ENCODE data around the gene TERF2IP. TPM values are rescaled to one million over a fixed set of nuclear protein-coding genes. Genes with fewer than 3 reads are reported as not detected.

Gene TERF2IP
- total RNA-seq, 3 donors from 2014 or later (not counting 1 experiment from before 2014, with no cell fraction given), result 104 to 125 (median 116) TPM

- Histone ChIP-seq H3K27me3 (ENCODE audit: control insufficient read depth, insufficient read depth, low read length) (no peaks in the 10 kb centered on the region), H3K4me1 (ENCODE audit: control insufficient read depth, insufficient read depth, low read length) (peaks cover 40% of the 10 kb centered on the region), H3K9me3 (ENCODE audit: control insufficient read depth, insufficient read depth, low read length) (no peaks in the 10 kb centered on the region), H3K27ac (ENCODE audit: low read length) (peak overlapping the region; percentile 96), H3K36me3 (ENCODE audit: control insufficient read depth, insufficient read depth, low read length) (peaks cover 7% of the 10 kb centered on the region), H3K4me3 (ENCODE audit: low read length) (peak overlapping the region; percentile 61)
- intact Hi-C loops (cut with micrococcal nuclease), result loop anchor here (1.0 kb wide), 1 partner anchor 82 kb away; the partner anchor contains the start of gene GABARAPL2
- no peak for TF ChIP-seq CTCF (IDR thresholded peaks at IDR 0.05)
- ATAC-seq (peak; percentile 44 to 64 (median 48)), DNase-seq (peak; percentile 88 to 93)
- Mint-ChIP-seq H3K4me1 (peaks cover 66 to 67% of the 10 kb centered on the region in 2 donors), H3K4me3 (peak overlapping the region; percentile 100), H3K27me3 (ENCODE audit: low read depth in 2 of 2) (no peaks in the 10 kb centered on the region), H3K27ac (peak overlapping the region; percentile 99), H3K36me3 (peaks cover 7% of the 10 kb centered on the region), H3K9me3 (no peaks in the 10 kb centered on the region)
- under 1% methylated on average over 62 of the region's 62 CpGs for WGBS (ENCODE audit: insufficient coverage)
These were observed 898 bp downstream of the TERF2IP start for GRCh38 chr16:75648265-75649076.

GRCh38 chr16:75653922-75654321, 6.3 kb downstream of the TERF2IP start:
- Histone ChIP-seq H3K36me3 (ENCODE audit: control insufficient read depth, insufficient read depth, low read length) (peaks cover 45% of the 10 kb centered on the region), H3K4me1 (ENCODE audit: control insufficient read depth, insufficient read depth, low read length) (peaks cover 20% of the 10 kb centered on the region), H3K27ac (ENCODE audit: low read length) (no peak overlapping the region), H3K4me3 (ENCODE audit: low read length) (no peak overlapping the region), H3K9me3 (ENCODE audit: control insufficient read depth, insufficient read depth, low read length) (no peaks in the 10 kb centered on the region), H3K27me3 (ENCODE audit: control insufficient read depth, insufficient read depth, low read length) (no peaks in the 10 kb centered on the region)
- no peaks in the 10 kb centered on the region for H3K9me3 Mint-ChIP-seq
- H3K36me3 Mint-ChIP-seq, result peaks cover 18% of the 10 kb centered on the region
- ATAC-seq (no peak), DNase-seq (no peak)
- H3K4me3 Mint-ChIP-seq, result peak overlapping the region; percentile 22
- peak overlapping the region; percentile 99 for H3K27ac Mint-ChIP-seq
- H3K4me1 Mint-ChIP-seq, result peaks cover 54 to 61% of the 10 kb centered on the region in 2 donors
- 80% methylated on average over 1 of the region's 1 CpG for WGBS (ENCODE audit: insufficient coverage)
- TF ChIP-seq CTCF (IDR thresholded peaks at IDR 0.05), result no peak
- no peaks in the 10 kb centered on the region for H3K27me3 Mint-ChIP-seq (ENCODE audit: low read depth in 2 of 2)
- intact Hi-C loops (cut with micrococcal nuclease), result no loop called here

- Mint-ChIP-seq H3K27ac (peak overlapping the region; percentile 23 to 58), H3K36me3 (peaks cover 18% of the 10 kb centered on the region), H3K9me3 (no peaks in the 10 kb centered on the region), H3K27me3 (ENCODE audit: low read depth in 2 of 2) (no peaks in the 10 kb centered on the region), H3K4me1 (peaks cover 31 to 38% of the 10 kb centered on the region in 2 donors), H3K4me3 (no peak overlapping the region)
- H3K27ac ChIP-seq (ENCODE audit: low read length), result no peak overlapping the region
- DNase-seq, result no peak
- no peak overlapping the region for H3K4me3 ChIP-seq (ENCODE audit: low read length)
- no peak for ATAC-seq
- peaks cover 4% of the 10 kb centered on the region for H3K4me1 ChIP-seq (ENCODE audit: control insufficient read depth, insufficient read depth, low read length)
- H3K36me3 ChIP-seq (ENCODE audit: control insufficient read depth, insufficient read depth, low read length), result peaks cover 56% of the 10 kb centered on the region
- no peak for TF ChIP-seq CTCF (IDR thresholded peaks at IDR 0.05)
- intact Hi-C loops (cut with micrococcal nuclease), result no loop called here
- no peaks in the 10 kb centered on the region for H3K27me3 ChIP-seq (ENCODE audit: control insufficient read depth, insufficient read depth, low read length)
- 92% methylated on average over 2 of the region's 2 CpGs for WGBS (ENCODE audit: insufficient coverage)
- no peaks in the 10 kb centered on the region for H3K9me3 ChIP-seq (ENCODE audit: control insufficient read depth, insufficient read depth, low read length)
These were observed 10.6 kb downstream of the TERF2IP start for GRCh38 chr16:75658175-75658574.
